Left lung (tissue), 10 donors: Measurements from ENCODE around the gene RASGEF1C. TPM values are rescaled to one million over a fixed set of nuclear protein-coding genes. Genes with fewer than 3 reads are reported as not detected.

Experiments
- ATAC-seq: fragments of 200-7000 bp; cut with Tn5 transposase; one replicate; pipeline ENCODE4 v1.9.1; 2020; ENCODE audit warnings: moderate library complexity
- DNase-seq, 4 donors: peaks; one replicate each; pipeline ENCODE4 v3.0.0-alpha.2; 2013 to 2020
- H3K27ac ChIP-seq, 2 donors: fragments of 200-600 bp; sonication (generic) in 1 of 2; one replicate each; pipeline versions ENCODE4 v1.5.0 to v1.8.0; 2020 to 2021
- H3K27me3 ChIP-seq, 2 donors: fragments of 200-600 bp; sonication (generic) in 1 of 2; one replicate each; pipeline versions ENCODE4 v1.5.0 to v1.8.0; 2020 to 2021
- H3K36me3 ChIP-seq, 2 donors: fragments of 200-600 bp; sonication (generic) in 1 of 2; one replicate each; pipeline versions ENCODE4 v1.5.0 to v1.8.0; 2020 to 2021
- H3K4me1 ChIP-seq, 2 donors: fragments of 200-600 bp; one replicate each; pipeline ENCODE4 v1.8.0; 2021
- H3K4me3 ChIP-seq, 2 donors: fragments of 200-600 bp; sonication (generic) in 1 of 2; one replicate each; pipeline versions ENCODE4 v1.5.0 to v1.8.0; 2020 to 2021; ENCODE audit warnings: mild to moderate bottlenecking in 1 of 2
- H3K9me3 ChIP-seq, 2 donors: fragments of 200-600 bp; sonication (generic) in 1 of 2; one replicate each; pipeline versions ENCODE4 v1.5.0 to v1.8.0; 2020 to 2021
- CTCF ChIP-seq, 2 donors: fragments of 200-600 bp; sonication (generic) in 1 of 2; IDR thresholded peaks; one replicate each; pipeline versions ENCODE4 v1.5.0 to v1.8.0; 2021; ENCODE audit warnings: antibody characterized with exemption in 2 of 2
- intact Hi-C, 2 donors: fragments of 100-400 bp; cut with DNase I; formaldehyde crosslinking; loops; one replicate each; pipeline versions ENCODE4 v1.11.2 to v1.14.2; 2022
- polyA plus RNA-seq, 6 donors: library from polyadenylated mRNA; unstranded; fragments of 120-200 nt; gene quantifications; one replicate each; pipeline ENCODE4 v1.2.1, GENCODE V29; 2013; ENCODE audit not compliant: insufficient read length in 6 of 6
- total RNA-seq, 2 donors: library from RNA; stranded (reverse); fragmentation: NEBNext Ultra II Directional; extraction: Animal tissue kit (Norgen Biotek cat#: 25700); gene quantifications; one replicate each; pipeline ENCODE4 v1.2.1, GENCODE V29; 2021
- donor health status: DM: no; HTN: yes; CAD: no.
- donor health status: DM: no; HTN: no; CAD: no.

Gene RASGEF1C
- total and polyA plus RNA-seq, 8 donors: 0.09 to 0.34 (median 0.17) TPM; not detected in 3

GRCh38 chr5:180121826-180122413 lies 87.1 kb downstream of the RASGEF1C start:
- DNase-seq (no peak), ATAC-seq (no peak)
- intact Hi-C loops: no loop called here
- peaks cover 13 to 78% of the 10 kb centered on the region in 2 donors for H3K27me3 ChIP-seq
- no peak overlapping the region for H3K27ac ChIP-seq
- no peak overlapping the region for H3K4me3 ChIP-seq
- no peaks in the 10 kb centered on the region for H3K4me1 ChIP-seq
- no peaks in the 10 kb centered on the region for H3K36me3 ChIP-seq
- TF ChIP-seq CTCF (IDR thresholded peaks at IDR 0.05): no peak
- no peaks in the 10 kb centered on the region for H3K9me3 ChIP-seq

GRCh38 chr5:180120237-180121101 lies 88.5 kb downstream of the RASGEF1C start:
- Histone ChIP-seq H3K4me3 (no peak overlapping the region), H3K4me1 (no peaks in the 10 kb centered on the region), H3K27ac (no peak overlapping the region), H3K27me3 (peaks cover 6 to 63% of the 10 kb centered on the region in 2 donors), H3K9me3 (no peaks in the 10 kb centered on the region), H3K36me3 (no peaks in the 10 kb centered on the region)
- intact Hi-C loops: no loop called here
- DNase-seq (peak in 2 of 4 donors; percentile 26 to 74), ATAC-seq (no peak)
- no peak for TF ChIP-seq CTCF (IDR thresholded peaks at IDR 0.05)

GRCh38 chr5:180119903-180120236 lies 89.1 kb downstream of the RASGEF1C start:
- Histone ChIP-seq H3K36me3 (no peaks in the 10 kb centered on the region), H3K4me1 (no peaks in the 10 kb centered on the region), H3K9me3 (no peaks in the 10 kb centered on the region), H3K27ac (no peak overlapping the region), H3K27me3 (peaks cover 6 to 57% of the 10 kb centered on the region in 2 donors), H3K4me3 (no peak overlapping the region)
- no peak for ATAC-seq
- no peak for DNase-seq
- intact Hi-C loops: no loop called here
- no peak for TF ChIP-seq CTCF (IDR thresholded peaks at IDR 0.05)

- no peak for TF ChIP-seq CTCF (IDR thresholded peaks at IDR 0.05)
- Histone ChIP-seq H3K4me3 (no peak overlapping the region), H3K36me3 (no peaks in the 10 kb centered on the region), H3K27me3 (peaks cover 6 to 52% of the 10 kb centered on the region in 2 donors), H3K27ac (no peak overlapping the region), H3K4me1 (no peaks in the 10 kb centered on the region), H3K9me3 (no peaks in the 10 kb centered on the region)
- intact Hi-C loops: no loop called here
- DNase-seq (peak in 2 of 4 donors; percentile 20 to 61), ATAC-seq (no peak)
Measured at GRCh38 chr5:180119031-180119902, 89.7 kb downstream of the RASGEF1C start.
